Measurements from ENCODE around the gene CD99.

Gene CD99

GRCh38 chrX:2690856-2691542 lies at the start of gene CD99:
CD99 (plus strand) TSS chrX:2691295; CDS start chrX:2691361, 66 bp downstream.
- no peak for DNase-seq (ENCODE audit: low read depth)
- no peak for TF ChIP-seq CTCF (conservative IDR thresholded peaks at IDR 0.05; ENCODE audit: low read depth, low read length)

GRCh38 chrX:2642146-2642545 lies 48.9 kb upstream of the CD99 start:
- no peak for TF ChIP-seq CTCF (conservative IDR thresholded peaks at IDR 0.05; ENCODE audit: low read depth, low read length)
- no peak overlapping the region for H3K4me3 ChIP-seq (ENCODE audit: low read length)
- DNase-seq (ENCODE audit: low read depth), result no peak

More at GRCh38 chrX:2690856-2691542, at the start of gene CD99:
- H3K4me3 ChIP-seq (ENCODE audit: low read length), result peak within 1 kb of the TSS; percentile 78

GRCh38 chrX:2642791-2643190 lies 48.3 kb upstream of the CD99 start:
- no peak overlapping the region for H3K4me3 ChIP-seq (ENCODE audit: low read length)
- DNase-seq (ENCODE audit: low read depth), result no peak
- no peak for TF ChIP-seq CTCF (conservative IDR thresholded peaks at IDR 0.05; ENCODE audit: low read depth, low read length)

- no peak overlapping the region for H3K4me3 ChIP-seq (ENCODE audit: low read length)
- no peak for TF ChIP-seq CTCF (conservative IDR thresholded peaks at IDR 0.05; ENCODE audit: low read depth, low read length)
- no peak for DNase-seq (ENCODE audit: low read depth)
Measured at GRCh38 chrX:2643880-2644279, 47.2 kb upstream of the CD99 start.

GRCh38 chrX:2645563-2645962 lies 45.5 kb upstream of the CD99 start:
- TF ChIP-seq CTCF (conservative IDR thresholded peaks at IDR 0.05; ENCODE audit: low read depth, low read length), result no peak
- DNase-seq (ENCODE audit: low read depth), result no peak
- no peak overlapping the region for H3K4me3 ChIP-seq (ENCODE audit: low read length)

- no peak for DNase-seq (ENCODE audit: low read depth)
- TF ChIP-seq CTCF (conservative IDR thresholded peaks at IDR 0.05; ENCODE audit: low read depth, low read length), result no peak
- H3K4me3 ChIP-seq (ENCODE audit: low read length), result no peak overlapping the region
Measured at GRCh38 chrX:2647627-2648026, 43.5 kb upstream of the CD99 start.

- no peak for DNase-seq (ENCODE audit: low read depth)
- H3K4me3 ChIP-seq (ENCODE audit: low read length), result no peak overlapping the region
- TF ChIP-seq CTCF (conservative IDR thresholded peaks at IDR 0.05; ENCODE audit: low read depth, low read length), result no peak
Measured at GRCh38 chrX:2650037-2650436, 41.1 kb upstream of the CD99 start.
